Measurements from ENCODE around the gene KRTAP10-9. TPM values are rescaled to one million over a fixed set of nuclear protein-coding genes. Genes with fewer than 3 reads are reported as not detected.

Gene KRTAP10-9
- total RNA-seq, 2 donors from 2014 or later, result not detected

DNA sequence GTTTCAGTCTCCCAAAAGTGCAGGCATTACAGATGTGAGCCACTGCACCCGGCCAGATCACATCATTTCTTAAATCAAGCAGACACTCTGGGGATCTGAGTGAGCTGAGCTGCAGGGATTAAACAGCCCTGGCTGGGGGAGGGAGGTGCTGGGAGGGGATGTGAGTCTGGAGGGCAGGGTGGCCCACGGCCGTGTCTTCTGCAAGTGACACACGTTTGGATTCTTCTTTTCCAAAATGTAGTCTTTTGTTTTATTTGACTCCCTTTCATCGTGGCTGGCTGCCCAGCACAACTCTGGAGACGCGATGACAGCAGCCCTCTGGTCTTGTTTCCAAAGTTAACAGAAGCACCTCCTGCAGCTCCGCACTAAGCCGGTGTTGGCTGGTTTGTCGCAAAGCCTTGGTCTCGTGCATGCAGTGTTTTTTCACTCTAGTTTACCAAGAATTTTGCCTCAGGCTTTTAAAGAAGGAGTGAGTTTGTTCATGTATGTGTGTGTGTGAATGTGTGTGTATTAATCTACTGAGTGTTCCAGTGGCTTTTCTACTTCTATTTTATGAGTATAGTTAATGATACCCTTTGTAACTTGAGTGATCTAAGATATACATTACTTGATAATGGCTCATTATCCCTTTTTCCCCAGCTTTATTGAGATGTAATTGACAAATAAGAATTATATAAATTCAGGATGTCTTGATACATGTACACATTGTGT, 43.6 kb upstream of the KRTAP10-9 start:
- peaks cover 7% of the 10 kb centered on the region for H3K27me3 Mint-ChIP-seq (ENCODE audit: insufficient read depth)
- H3K27ac Mint-ChIP-seq, result no peak overlapping the region
- Histone ChIP-seq H3K27me3 (ENCODE audit: control insufficient read depth, insufficient read depth, low read length, poor library complexity, severe bottlenecking) (no peaks in the 10 kb centered on the region), H3K4me3 (ENCODE audit: low read length) (no peak overlapping the region), H3K36me3 (ENCODE audit: control insufficient read depth, insufficient read depth, low read length) (no peaks in the 10 kb centered on the region), H3K27ac (ENCODE audit: low read depth, low read length) (no peak overlapping the region), H3K4me1 (ENCODE audit: control insufficient read depth, insufficient read depth, low read length) (no peaks in the 10 kb centered on the region), H3K9ac (ENCODE audit: extremely low read depth, low read length, poor library complexity, severe bottlenecking) (no peak overlapping the region), H3K9me3 (ENCODE audit: control insufficient read depth, low read length) (peaks cover 9% of the 10 kb centered on the region)
- H3K4me3 Mint-ChIP-seq, result no peak overlapping the region
- 50 to 65% methylated on average over 10 to 11 of the region's 11 CpGs for WGBS, 2 experiments (ENCODE audit: insufficient coverage in 1 of 2, insufficient read length in 1 of 2)
- peaks cover 5% of the 10 kb centered on the region for H3K4me1 Mint-ChIP-seq
- no peak for DNase-seq
- no peaks in the 10 kb centered on the region for H3K36me3 Mint-ChIP-seq (ENCODE audit: low read depth)
- peaks cover 18% of the 10 kb centered on the region for H3K9me3 Mint-ChIP-seq
- TF ChIP-seq, protein P1, sequence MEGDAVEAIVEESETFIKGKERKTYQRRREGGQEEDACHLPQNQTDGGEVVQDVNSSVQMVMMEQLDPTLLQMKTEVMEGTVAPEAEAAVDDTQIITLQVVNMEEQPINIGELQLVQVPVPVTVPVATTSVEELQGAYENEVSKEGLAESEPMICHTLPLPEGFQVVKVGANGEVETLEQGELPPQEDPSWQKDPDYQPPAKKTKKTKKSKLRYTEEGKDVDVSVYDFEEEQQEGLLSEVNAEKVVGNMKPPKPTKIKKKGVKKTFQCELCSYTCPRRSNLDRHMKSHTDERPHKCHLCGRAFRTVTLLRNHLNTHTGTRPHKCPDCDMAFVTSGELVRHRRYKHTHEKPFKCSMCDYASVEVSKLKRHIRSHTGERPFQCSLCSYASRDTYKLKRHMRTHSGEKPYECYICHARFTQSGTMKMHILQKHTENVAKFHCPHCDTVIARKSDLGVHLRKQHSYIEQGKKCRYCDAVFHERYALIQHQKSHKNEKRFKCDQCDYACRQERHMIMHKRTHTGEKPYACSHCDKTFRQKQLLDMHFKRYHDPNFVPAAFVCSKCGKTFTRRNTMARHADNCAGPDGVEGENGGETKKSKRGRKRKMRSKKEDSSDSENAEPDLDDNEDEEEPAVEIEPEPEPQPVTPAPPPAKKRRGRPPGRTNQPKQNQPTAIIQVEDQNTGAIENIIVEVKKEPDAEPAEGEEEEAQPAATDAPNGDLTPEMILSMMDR (conservative IDR thresholded peaks at IDR 0.05), result no peak

DNA sequence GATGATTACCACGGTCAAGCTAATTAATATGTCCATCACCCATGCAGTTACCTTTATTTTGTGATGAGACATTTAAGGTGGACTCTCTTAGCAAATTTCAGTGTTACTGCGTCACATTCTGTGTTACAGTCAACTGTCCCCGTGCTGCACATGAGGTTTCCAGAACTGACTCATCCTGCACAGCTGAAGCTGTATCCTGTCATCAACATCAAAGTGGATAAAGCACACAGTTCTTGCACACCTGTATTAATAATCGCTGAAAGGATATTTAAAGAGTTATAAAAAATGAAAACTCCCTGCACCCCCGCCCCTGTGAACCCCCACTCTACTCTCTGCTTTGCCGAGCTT, 43.1 kb upstream of the KRTAP10-9 start:
- WGBS, 2 experiments (ENCODE audit: insufficient coverage in 1 of 2, insufficient read length in 1 of 2), result 91 to 92% methylated on average over 6 of the region's 6 CpGs
- Mint-ChIP-seq H3K27ac (no peak overlapping the region), H3K4me3 (no peak overlapping the region), H3K9me3 (peaks cover 17% of the 10 kb centered on the region), H3K27me3 (ENCODE audit: insufficient read depth) (peaks cover 7% of the 10 kb centered on the region), H3K4me1 (peaks cover 5% of the 10 kb centered on the region), H3K36me3 (ENCODE audit: low read depth) (no peaks in the 10 kb centered on the region)
- H3K4me1 ChIP-seq (ENCODE audit: control insufficient read depth, insufficient read depth, low read length), result no peaks in the 10 kb centered on the region
- H3K27ac ChIP-seq (ENCODE audit: low read depth, low read length), result no peak overlapping the region
- TF ChIP-seq, protein P1 (conservative IDR thresholded peaks at IDR 0.05), result no peak
- H3K4me3 ChIP-seq (ENCODE audit: low read length), result no peak overlapping the region
- H3K9ac ChIP-seq (ENCODE audit: extremely low read depth, low read length, poor library complexity, severe bottlenecking), result no peak overlapping the region
- DNase-seq, result no peak
- no peaks in the 10 kb centered on the region for H3K27me3 ChIP-seq (ENCODE audit: control insufficient read depth, insufficient read depth, low read length, poor library complexity, severe bottlenecking)
- H3K9me3 ChIP-seq (ENCODE audit: control insufficient read depth, low read length), result peaks cover 9% of the 10 kb centered on the region
- no peaks in the 10 kb centered on the region for H3K36me3 ChIP-seq (ENCODE audit: control insufficient read depth, insufficient read depth, low read length)

DNA sequence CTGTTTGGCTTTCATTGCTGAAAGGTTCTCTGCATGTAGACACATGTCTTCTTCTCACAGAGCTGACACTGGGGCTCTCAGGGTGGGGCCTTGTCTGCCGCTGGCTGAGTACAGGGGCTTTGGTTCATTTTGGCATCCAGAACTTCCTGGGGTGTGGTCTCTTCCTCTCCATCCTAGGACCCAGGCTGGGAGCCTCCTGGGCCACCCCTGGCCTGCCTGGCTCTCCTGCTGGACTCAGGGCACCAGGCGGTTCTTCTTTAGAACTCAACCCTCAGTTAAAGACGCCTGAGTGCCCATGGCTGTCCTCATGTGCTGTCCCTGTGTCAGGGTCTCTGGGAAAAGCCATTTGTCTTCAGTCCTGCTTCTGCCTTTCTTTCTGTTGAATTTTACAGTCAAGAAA, 41.0 kb upstream of the KRTAP10-9 start:
- H3K9me3 ChIP-seq (ENCODE audit: control insufficient read depth, low read length), result peaks cover 9% of the 10 kb centered on the region
- no peak overlapping the region for H3K27ac ChIP-seq (ENCODE audit: low read depth, low read length)
- Mint-ChIP-seq H3K4me3 (no peak overlapping the region), H3K36me3 (ENCODE audit: low read depth) (no peaks in the 10 kb centered on the region), H3K9me3 (peaks cover 17% of the 10 kb centered on the region), H3K27ac (no peak overlapping the region), H3K4me1 (peaks cover 5% of the 10 kb centered on the region), H3K27me3 (ENCODE audit: insufficient read depth) (peaks cover 3% of the 10 kb centered on the region)
- H3K4me1 ChIP-seq (ENCODE audit: control insufficient read depth, insufficient read depth, low read length), result no peaks in the 10 kb centered on the region
- no peak for DNase-seq
- no peaks in the 10 kb centered on the region for H3K36me3 ChIP-seq (ENCODE audit: control insufficient read depth, insufficient read depth, low read length)
- WGBS, 2 experiments (ENCODE audit: insufficient coverage in 1 of 2, insufficient read length in 1 of 2), result 84 to 100% methylated on average over 3 of the region's 3 CpGs
- no peak overlapping the region for H3K9ac ChIP-seq (ENCODE audit: extremely low read depth, low read length, poor library complexity, severe bottlenecking)
- H3K27me3 ChIP-seq (ENCODE audit: control insufficient read depth, insufficient read depth, low read length, poor library complexity, severe bottlenecking), result no peaks in the 10 kb centered on the region
- TF ChIP-seq, protein P1 (conservative IDR thresholded peaks at IDR 0.05), result no peak
- H3K4me3 ChIP-seq (ENCODE audit: low read length), result no peak overlapping the region

Data from endodermal cell (in vitro differentiated cells).